ENCODE data around the gene BRD9. TPM values are rescaled to one million over a fixed set of nuclear protein-coding genes. Genes with fewer than 3 reads are reported as not detected.

BRD9 gene
- total RNA-seq, 1 experiment from 2014 or later, result 55.6 TPM

DNA sequence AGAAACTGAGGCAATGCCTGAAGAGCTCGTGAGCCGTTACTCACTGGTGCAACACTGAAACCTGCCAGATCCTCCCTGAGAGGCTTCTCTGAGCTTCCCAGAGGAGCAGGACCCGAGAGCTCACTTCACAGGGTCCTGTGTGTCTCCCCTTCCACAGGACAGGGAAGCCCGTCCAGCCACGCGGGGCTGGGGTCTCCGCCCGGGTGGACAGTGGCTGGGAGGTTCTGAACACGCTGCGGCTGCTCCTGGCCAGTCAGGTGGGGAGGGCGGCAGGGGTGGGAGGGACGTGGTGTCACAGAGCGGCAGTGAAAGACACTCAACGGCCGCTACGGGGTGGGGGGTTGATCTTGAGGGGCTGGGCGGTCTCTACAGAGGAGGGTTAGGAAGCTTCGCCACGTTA is 41.5 kb downstream of the BRD9 start (continued):
- TF ChIP-seq, protein P1, sequence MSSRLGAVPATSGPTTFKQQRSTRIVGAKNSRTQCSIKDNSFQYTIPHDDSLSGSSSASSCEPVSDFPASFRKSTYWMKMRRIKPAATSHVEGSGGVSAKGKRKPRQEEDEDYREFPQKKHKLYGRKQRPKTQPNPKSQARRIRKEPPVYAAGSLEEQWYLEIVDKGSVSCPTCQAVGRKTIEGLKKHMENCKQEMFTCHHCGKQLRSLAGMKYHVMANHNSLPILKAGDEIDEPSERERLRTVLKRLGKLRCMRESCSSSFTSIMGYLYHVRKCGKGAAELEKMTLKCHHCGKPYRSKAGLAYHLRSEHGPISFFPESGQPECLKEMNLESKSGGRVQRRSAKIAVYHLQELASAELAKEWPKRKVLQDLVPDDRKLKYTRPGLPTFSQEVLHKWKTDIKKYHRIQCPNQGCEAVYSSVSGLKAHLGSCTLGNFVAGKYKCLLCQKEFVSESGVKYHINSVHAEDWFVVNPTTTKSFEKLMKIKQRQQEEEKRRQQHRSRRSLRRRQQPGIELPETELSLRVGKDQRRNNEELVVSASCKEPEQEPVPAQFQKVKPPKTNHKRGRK (CRISPR knock-in tag; IDR thresholded peaks at IDR 0.05; ENCODE audit: borderline replicate concordance), result no peak
- TF ChIP-seq ZNF396 (CRISPR knock-in tag; IDR thresholded peaks at IDR 0.05; ENCODE audit: borderline replicate concordance) (no peak), NFATC4 (CRISPR knock-in tag; IDR thresholded peaks at IDR 0.05) (no peak), GRHL2 (CRISPR knock-in tag; IDR thresholded peaks at IDR 0.05; ENCODE audit: insufficient replicate concordance, severe bottlenecking) (no peak), ZNF263 (CRISPR knock-in tag; IDR thresholded peaks at IDR 0.05; ENCODE audit: low read depth) (no peak), USF2 (CRISPR knock-in tag; IDR thresholded peaks at IDR 0.05) (no peak), MXD4 (CRISPR knock-in tag; IDR thresholded peaks at IDR 0.05; ENCODE audit: borderline replicate concordance) (no peak), NFE2L1 (CRISPR knock-in tag; IDR thresholded peaks at IDR 0.05) (no peak), IRF2 (CRISPR knock-in tag; IDR thresholded peaks at IDR 0.05; ENCODE audit: borderline replicate concordance, low read depth) (no peak), ZNF671 (CRISPR knock-in tag; IDR thresholded peaks at IDR 0.05) (no peak)
- TF ChIP-seq, protein P2, sequence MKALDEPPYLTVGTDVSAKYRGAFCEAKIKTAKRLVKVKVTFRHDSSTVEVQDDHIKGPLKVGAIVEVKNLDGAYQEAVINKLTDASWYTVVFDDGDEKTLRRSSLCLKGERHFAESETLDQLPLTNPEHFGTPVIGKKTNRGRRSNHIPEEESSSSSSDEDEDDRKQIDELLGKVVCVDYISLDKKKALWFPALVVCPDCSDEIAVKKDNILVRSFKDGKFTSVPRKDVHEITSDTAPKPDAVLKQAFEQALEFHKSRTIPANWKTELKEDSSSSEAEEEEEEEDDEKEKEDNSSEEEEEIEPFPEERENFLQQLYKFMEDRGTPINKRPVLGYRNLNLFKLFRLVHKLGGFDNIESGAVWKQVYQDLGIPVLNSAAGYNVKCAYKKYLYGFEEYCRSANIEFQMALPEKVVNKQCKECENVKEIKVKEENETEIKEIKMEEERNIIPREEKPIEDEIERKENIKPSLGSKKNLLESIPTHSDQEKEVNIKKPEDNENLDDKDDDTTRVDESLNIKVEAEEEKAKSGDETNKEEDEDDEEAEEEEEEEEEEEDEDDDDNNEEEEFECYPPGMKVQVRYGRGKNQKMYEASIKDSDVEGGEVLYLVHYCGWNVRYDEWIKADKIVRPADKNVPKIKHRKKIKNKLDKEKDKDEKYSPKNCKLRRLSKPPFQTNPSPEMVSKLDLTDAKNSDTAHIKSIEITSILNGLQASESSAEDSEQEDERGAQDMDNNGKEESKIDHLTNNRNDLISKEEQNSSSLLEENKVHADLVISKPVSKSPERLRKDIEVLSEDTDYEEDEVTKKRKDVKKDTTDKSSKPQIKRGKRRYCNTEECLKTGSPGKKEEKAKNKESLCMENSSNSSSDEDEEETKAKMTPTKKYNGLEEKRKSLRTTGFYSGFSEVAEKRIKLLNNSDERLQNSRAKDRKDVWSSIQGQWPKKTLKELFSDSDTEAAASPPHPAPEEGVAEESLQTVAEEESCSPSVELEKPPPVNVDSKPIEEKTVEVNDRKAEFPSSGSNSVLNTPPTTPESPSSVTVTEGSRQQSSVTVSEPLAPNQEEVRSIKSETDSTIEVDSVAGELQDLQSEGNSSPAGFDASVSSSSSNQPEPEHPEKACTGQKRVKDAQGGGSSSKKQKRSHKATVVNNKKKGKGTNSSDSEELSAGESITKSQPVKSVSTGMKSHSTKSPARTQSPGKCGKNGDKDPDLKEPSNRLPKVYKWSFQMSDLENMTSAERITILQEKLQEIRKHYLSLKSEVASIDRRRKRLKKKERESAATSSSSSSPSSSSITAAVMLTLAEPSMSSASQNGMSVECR (CRISPR knock-in tag; IDR thresholded peaks at IDR 0.05; ENCODE audit: borderline replicate concordance), result no peak

DNA sequence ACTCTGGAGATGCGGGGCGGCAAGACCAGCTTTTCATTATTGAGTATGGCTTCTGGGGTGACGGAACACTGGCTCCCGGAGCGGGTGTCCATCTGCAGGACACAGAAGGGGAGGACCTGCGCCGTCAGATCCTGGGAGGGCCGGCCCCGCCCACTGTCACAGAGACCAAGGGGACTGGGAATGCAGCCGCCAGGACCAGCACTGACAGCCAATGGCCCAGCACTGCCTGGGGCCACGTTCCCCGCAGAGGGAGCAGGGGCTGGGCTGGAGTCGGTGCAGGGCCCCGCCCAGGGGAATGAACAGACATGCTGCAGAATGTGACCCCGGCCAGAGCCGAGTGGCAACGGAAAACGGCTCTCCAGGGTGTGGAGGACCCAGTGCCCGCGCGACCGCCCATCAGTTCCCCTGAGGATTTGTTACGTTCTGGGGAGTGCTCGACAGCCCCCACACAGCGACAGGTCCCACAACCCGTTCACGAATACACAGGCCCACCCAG is 42.0 kb downstream of the BRD9 start, which contains the start of gene ZDHHC11:
Gene ZDHHC11 (minus strand): TSS at position 476 of the 496 bp plus-strand sequence. CDS start 384 bp downstream, at position 92.
- Mint-ChIP-seq H3K9me3 (no peaks in the 10 kb centered on the region), H3K36me3 (no peaks in the 10 kb centered on the region), H3K4me3 (no peak within 1 kb of the TSS), H3K27ac (no peak within 1 kb of the TSS), H3K27me3 (ENCODE audit: low read depth) (no peaks in the 10 kb centered on the region; the same call in 1 of the 2 replicates), H3K4me1 (no peaks in the 10 kb centered on the region)
- DNase-seq (ENCODE audit: low spot score) (peak; percentile 28), ATAC-seq (peak; percentile 40)
- TF ChIP-seq TEAD4 (CRISPR knock-in tag; IDR thresholded peaks at IDR 0.05), result no peak
- no peak for TF ChIP-seq ETV6 (CRISPR knock-in tag; IDR thresholded peaks at IDR 0.05)
- no peak for TF ChIP-seq USF2 (CRISPR knock-in tag; IDR thresholded peaks at IDR 0.05)
- TF ChIP-seq GTF2I (CRISPR knock-in tag; conservative IDR thresholded peaks at IDR 0.05), result no peak
- TF ChIP-seq JUN (CRISPR knock-in tag; IDR thresholded peaks at IDR 0.05), result no peak
- TF ChIP-seq, protein P3, sequence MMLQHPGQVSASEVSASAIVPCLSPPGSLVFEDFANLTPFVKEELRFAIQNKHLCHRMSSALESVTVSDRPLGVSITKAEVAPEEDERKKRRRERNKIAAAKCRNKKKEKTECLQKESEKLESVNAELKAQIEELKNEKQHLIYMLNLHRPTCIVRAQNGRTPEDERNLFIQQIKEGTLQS (CRISPR knock-in tag; conservative IDR thresholded peaks at IDR 0.05), result no peak
- no peak for TF ChIP-seq MXD4 (CRISPR knock-in tag; IDR thresholded peaks at IDR 0.05; ENCODE audit: borderline replicate concordance)
- TF ChIP-seq MAX (CRISPR knock-in tag; IDR thresholded peaks at IDR 0.05), result no peak
- TF ChIP-seq GABPB1 (CRISPR knock-in tag; IDR thresholded peaks at IDR 0.05), result no peak
- TF ChIP-seq CREB1 (CRISPR knock-in tag; IDR thresholded peaks at IDR 0.05), result no peak
- TF ChIP-seq, protein P4, sequence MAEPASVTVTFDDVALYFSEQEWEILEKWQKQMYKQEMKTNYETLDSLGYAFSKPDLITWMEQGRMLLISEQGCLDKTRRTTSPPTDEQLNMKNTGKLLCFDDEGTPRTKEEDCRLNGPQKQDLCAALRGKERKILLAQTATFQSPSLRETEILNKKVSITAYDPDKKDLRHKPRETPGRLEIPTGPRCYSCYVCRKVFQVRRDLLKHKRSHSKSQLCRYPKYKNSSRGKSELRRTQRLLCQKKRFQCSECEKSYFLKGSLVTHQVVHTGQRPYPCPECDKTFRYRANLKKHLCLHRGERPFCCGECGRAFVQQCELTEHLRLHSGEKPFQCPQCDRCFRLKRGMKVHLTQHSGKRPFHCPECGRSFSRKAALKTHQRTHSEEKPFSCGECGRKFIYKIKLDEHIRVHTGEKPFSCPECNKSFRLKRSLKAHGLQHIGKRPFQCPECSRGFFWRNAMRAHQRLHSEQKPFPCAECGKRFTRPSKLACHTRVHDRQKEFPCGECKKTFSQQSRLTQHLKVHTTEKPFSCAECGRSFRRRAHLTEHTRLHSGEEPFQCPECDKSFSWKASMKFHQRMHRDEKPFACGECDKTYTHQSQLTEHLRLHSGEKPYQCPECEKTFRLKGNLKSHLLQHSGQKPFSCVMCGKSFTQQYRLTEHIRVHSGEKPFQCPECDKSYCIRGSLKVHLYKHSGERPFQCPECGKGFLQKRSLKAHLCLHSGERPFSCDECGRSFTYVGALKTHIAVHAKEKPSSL (CRISPR knock-in tag; conservative IDR thresholded peaks at IDR 0.05), result no peak
- POLR2A ChIA-PET, result no interaction called here
- CTCF ChIA-PET, result no interaction called here

Data from WTC11 (cell line).